ENCODE data around the gene EMP1. TPM values are rescaled to one million over a fixed set of nuclear protein-coding genes. Genes with fewer than 3 reads are reported as not detected.

Gene EMP1
- total and polyA plus RNA-seq, 2 donors (not counting 1 experiment from before 2014, with no cell fraction given), result 53.5 to 437 TPM

- no peaks in the 10 kb centered on the region for H3K4me1 ChIP-seq (ENCODE audit: control insufficient read depth, extremely low read depth, insufficient read depth, low read length)
- no peaks in the 10 kb centered on the region for H3K9me3 ChIP-seq (ENCODE audit: control insufficient read depth, insufficient read depth, low read depth, low read length)
- no peak for DNase-seq (ENCODE audit: low read depth in 2 of 2)
- H3K4me2 ChIP-seq (ENCODE audit: extremely low read depth, insufficient read depth, low read length), result no peak overlapping the region
- H3K27ac ChIP-seq (ENCODE audit: insufficient read depth, low read length), result no peak overlapping the region
- no peaks in the 10 kb centered on the region for H3K27me3 ChIP-seq (ENCODE audit: control insufficient read depth, insufficient read depth, low read length)
- H3K79me2 ChIP-seq (ENCODE audit: control insufficient read depth, insufficient read depth, low read length), result no peaks in the 10 kb centered on the region
- TF ChIP-seq CTCF (conservative IDR thresholded peaks at IDR 0.05 in 1 of 2, IDR thresholded peaks at IDR 0.05 in 1 of 2; ENCODE audit: low read depth in 1 of 2, low read length in 2 of 2), result no peak
- no peak for TF ChIP-seq EZH2 (IDR thresholded peaks at IDR 0.05; ENCODE audit: low read length, missing control alignments)
- no peak overlapping the region for H2AFZ ChIP-seq (ENCODE audit: low read length)
- no peaks in the 10 kb centered on the region for H3K36me3 ChIP-seq (ENCODE audit: control insufficient read depth, insufficient read depth, low read length)
- no peaks in the 10 kb centered on the region for H4K20me1 ChIP-seq (ENCODE audit: control insufficient read depth, extremely low read depth, insufficient read depth, low read length)
- no peak overlapping the region for H3K4me3 ChIP-seq (replicated peaks in 1 of 4; ENCODE audit: control extremely low read depth in 1 of 4, insufficient read depth in 1 of 4, low read depth in 3 of 4, low read length in 4 of 4)
- H3K9ac ChIP-seq (ENCODE audit: insufficient read depth, low read length), result no peak overlapping the region
Observed at GRCh38 chr12:13247596-13247995, 51.1 kb downstream of the EMP1 start.

DNA sequence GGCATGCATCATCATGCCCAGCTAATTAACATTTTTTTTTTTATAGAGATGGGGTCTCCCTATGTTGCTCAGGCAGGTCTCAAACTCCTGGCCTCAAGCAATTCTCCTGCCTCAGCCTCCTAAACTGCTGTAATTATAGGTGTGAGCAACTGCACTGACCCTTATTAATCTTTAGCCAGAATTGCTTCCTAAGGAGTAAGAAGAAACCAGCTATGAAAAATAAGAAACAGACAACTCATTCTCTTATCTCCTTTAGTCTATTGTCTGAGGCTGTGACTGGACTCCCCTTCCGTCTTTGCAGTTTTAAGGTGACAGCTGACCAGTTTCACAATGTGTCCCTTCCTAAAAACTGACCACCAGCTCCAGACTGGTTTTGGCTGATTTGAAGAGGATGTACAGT is 52.4 kb downstream of the EMP1 start:
- Histone ChIP-seq H2AFZ (ENCODE audit: low read length) (no peak overlapping the region), H3K4me3 (replicated peaks in 1 of 4; ENCODE audit: control extremely low read depth in 1 of 4, insufficient read depth in 1 of 4, low read depth in 3 of 4, low read length in 4 of 4) (no peak overlapping the region), H3K79me2 (ENCODE audit: control insufficient read depth, insufficient read depth, low read length) (no peaks in the 10 kb centered on the region), H3K4me2 (ENCODE audit: extremely low read depth, insufficient read depth, low read length) (no peak overlapping the region), H3K27me3 (ENCODE audit: control insufficient read depth, insufficient read depth, low read length) (no peaks in the 10 kb centered on the region), H3K9ac (ENCODE audit: insufficient read depth, low read length) (no peak overlapping the region), H3K9me3 (ENCODE audit: control insufficient read depth, insufficient read depth, low read depth, low read length) (no peaks in the 10 kb centered on the region), H3K4me1 (ENCODE audit: control insufficient read depth, extremely low read depth, insufficient read depth, low read length) (no peaks in the 10 kb centered on the region), H4K20me1 (ENCODE audit: control insufficient read depth, extremely low read depth, insufficient read depth, low read length) (no peaks in the 10 kb centered on the region), H3K27ac (ENCODE audit: insufficient read depth, low read length) (no peak overlapping the region), H3K36me3 (ENCODE audit: control insufficient read depth, insufficient read depth, low read length) (no peaks in the 10 kb centered on the region)
- no peak for TF ChIP-seq EZH2 (IDR thresholded peaks at IDR 0.05; ENCODE audit: low read length, missing control alignments)
- TF ChIP-seq CTCF (conservative IDR thresholded peaks at IDR 0.05 in 1 of 2, IDR thresholded peaks at IDR 0.05 in 1 of 2; ENCODE audit: low read depth in 1 of 2, low read length in 2 of 2), result no peak
- DNase-seq (ENCODE audit: low read depth in 2 of 2), result no peak

DNA sequence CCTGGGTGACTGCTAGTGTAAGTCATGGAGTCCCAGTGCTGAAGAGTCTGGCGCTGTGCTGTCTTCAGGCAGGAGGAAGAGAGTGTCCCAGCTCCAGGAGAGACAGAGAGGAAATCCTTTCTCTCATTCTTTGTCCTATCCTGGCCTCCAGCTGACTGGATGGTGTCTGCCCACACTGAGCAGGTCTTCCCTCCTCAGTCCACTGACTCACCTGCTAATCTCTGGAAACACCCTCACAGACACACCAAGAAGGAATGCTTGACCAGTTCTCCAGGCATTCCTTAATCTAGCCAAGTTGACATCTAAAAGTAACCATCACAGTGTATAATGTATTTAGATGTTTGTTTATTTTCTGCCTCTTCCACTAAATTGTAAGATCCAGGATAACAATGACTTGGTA is 53.9 kb downstream of the EMP1 start:
- H3K9ac ChIP-seq (ENCODE audit: insufficient read depth, low read length), result no peak overlapping the region
- H3K4me3 ChIP-seq (replicated peaks in 1 of 4; ENCODE audit: control extremely low read depth in 1 of 4, insufficient read depth in 1 of 4, low read depth in 3 of 4, low read length in 4 of 4), result no peak overlapping the region
- H3K27ac ChIP-seq (ENCODE audit: insufficient read depth, low read length), result no peak overlapping the region
- peak in 1 of 2 donors; percentile 87 for DNase-seq (ENCODE audit: low read depth in 2 of 2)
- no peaks in the 10 kb centered on the region for H3K36me3 ChIP-seq (ENCODE audit: control insufficient read depth, insufficient read depth, low read length)
- no peaks in the 10 kb centered on the region for H4K20me1 ChIP-seq (ENCODE audit: control insufficient read depth, extremely low read depth, insufficient read depth, low read length)
- no peak for TF ChIP-seq EZH2 (IDR thresholded peaks at IDR 0.05; ENCODE audit: low read length, missing control alignments)
- no peaks in the 10 kb centered on the region for H3K79me2 ChIP-seq (ENCODE audit: control insufficient read depth, insufficient read depth, low read length)
- H2AFZ ChIP-seq (ENCODE audit: low read length), result no peak overlapping the region
- H3K27me3 ChIP-seq (ENCODE audit: control insufficient read depth, insufficient read depth, low read length), result no peaks in the 10 kb centered on the region
- H3K9me3 ChIP-seq (ENCODE audit: control insufficient read depth, insufficient read depth, low read depth, low read length), result no peaks in the 10 kb centered on the region
- H3K4me1 ChIP-seq (ENCODE audit: control insufficient read depth, extremely low read depth, insufficient read depth, low read length), result no peaks in the 10 kb centered on the region
- H3K4me2 ChIP-seq (ENCODE audit: extremely low read depth, insufficient read depth, low read length), result no peak overlapping the region
